Measurements from ENCODE around the gene ATF3. TPM values are rescaled to one million over a fixed set of nuclear protein-coding genes. Genes with fewer than 3 reads are reported as not detected.
A peak's percentile ranks its signal among the peaks of the same experiment; 100 is the strongest.

Gene ATF3
- total RNA-seq, 3 donors from 2014 or later, result 14.8 to 27.2 (median 16.8) TPM

DNA sequence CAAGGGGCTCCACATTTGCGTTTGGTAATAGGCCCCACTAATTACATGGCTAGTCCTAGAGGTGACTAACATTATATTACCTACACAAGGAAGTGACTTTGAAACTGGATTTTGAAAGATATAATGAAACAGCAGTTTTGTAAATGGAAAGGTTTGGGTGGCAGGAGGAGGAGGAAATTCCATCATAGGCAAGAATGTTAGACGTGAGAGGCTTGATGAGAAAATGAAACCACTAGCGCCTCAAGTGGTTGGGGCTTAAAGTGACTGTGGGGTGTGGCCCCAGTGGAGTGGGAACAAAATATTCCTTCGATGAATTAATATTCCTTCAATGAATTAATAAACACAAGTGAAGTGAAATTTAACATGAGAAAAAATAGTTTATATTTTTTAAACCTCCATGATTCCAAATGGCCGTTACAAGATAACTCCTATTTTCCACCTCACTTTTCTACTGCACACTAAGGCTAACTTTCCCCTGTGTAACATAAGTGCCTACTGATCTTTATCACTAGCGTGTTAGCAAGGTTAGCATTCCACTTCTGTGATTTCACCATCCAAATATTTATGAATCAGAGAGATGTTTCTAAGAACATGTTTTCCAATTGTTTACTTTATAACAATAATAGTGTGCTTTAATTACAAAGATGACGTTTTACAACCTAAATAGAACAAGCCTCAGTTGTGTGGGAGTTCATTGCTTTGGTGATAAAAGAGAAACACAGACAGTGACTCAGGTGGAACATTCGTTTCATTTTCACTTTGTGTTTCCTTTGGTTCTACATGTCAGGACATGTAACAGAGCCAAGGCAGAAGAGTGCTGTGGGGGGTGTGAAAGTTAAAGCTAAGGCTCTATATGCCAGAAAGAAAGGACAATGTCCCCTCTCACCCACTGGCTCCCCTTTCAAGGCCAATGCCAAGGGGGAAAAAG is 12.5 kb upstream of the ATF3 start:
- peaks cover 7% of the 10 kb centered on the region for H3K27me3 Mint-ChIP-seq (ENCODE audit: low read depth)
- no peaks in the 10 kb centered on the region for H3K36me3 Mint-ChIP-seq (ENCODE audit: insufficient read depth)
- no peaks in the 10 kb centered on the region for H3K9me3 Mint-ChIP-seq
- peaks cover 28% of the 10 kb centered on the region for H3K4me1 Mint-ChIP-seq (ENCODE audit: low read depth)
- peak; percentile 92 to 93 for ATAC-seq
- peak overlapping the region; percentile 37 for H3K4me3 Mint-ChIP-seq
- peak; percentile 35 for DNase-seq

DNA sequence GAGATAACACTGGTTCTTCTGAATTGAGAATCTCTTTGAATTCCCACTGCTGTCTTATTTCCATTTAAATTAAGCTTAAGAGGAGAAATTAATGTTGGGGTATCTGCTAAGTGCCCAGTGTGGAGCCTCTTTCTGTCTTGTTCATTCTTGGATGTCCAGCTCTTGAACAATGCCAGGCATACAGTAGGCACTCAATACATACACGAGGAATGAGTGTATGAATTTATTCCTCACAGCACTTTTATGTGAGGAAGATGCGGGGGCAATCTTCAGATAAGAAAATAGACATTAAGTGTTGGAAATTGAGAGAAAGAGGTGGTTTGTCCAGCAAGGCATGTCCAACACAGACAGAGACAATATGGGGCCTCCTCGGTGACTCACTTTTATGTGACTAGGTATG is 11.8 kb upstream of the ATF3 start:
- H3K4me3 Mint-ChIP-seq, result peak overlapping the region; percentile 37
- DNase-seq, result no peak
- ATAC-seq, result no peak
- no peaks in the 10 kb centered on the region for H3K36me3 Mint-ChIP-seq (ENCODE audit: insufficient read depth)
- H3K4me1 Mint-ChIP-seq (ENCODE audit: low read depth), result peaks cover 35% of the 10 kb centered on the region
- H3K27me3 Mint-ChIP-seq (ENCODE audit: low read depth), result peaks cover 7% of the 10 kb centered on the region
- H3K9me3 Mint-ChIP-seq, result no peaks in the 10 kb centered on the region

DNA sequence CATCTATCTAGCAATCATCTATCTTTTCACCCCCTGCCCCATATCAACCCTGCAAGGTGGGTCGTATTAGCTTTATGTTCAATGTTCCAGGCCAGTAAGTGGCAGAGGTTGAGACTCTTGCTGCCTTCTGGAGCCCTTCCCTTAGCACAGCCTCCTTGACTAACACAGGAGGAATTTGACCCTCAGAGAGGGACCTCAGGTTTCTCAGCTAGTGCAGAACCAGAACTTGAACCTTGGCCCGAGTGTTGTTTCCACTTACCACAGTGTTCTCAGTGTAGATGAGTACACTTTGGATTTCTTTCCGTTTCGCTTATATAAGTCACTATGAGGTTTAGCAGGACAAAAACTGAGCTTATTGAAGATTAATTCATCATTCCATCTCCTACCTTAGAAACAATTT is 11.1 kb upstream of the ATF3 start:
- ATAC-seq (no peak), DNase-seq (no peak)
- peaks cover 8% of the 10 kb centered on the region for H3K27me3 Mint-ChIP-seq (ENCODE audit: low read depth)
- H3K4me1 Mint-ChIP-seq (ENCODE audit: low read depth), result peaks cover 35% of the 10 kb centered on the region
- no peak overlapping the region for H3K4me3 Mint-ChIP-seq
- H3K36me3 Mint-ChIP-seq (ENCODE audit: insufficient read depth), result no peaks in the 10 kb centered on the region
- H3K9me3 Mint-ChIP-seq, result no peaks in the 10 kb centered on the region

DNA sequence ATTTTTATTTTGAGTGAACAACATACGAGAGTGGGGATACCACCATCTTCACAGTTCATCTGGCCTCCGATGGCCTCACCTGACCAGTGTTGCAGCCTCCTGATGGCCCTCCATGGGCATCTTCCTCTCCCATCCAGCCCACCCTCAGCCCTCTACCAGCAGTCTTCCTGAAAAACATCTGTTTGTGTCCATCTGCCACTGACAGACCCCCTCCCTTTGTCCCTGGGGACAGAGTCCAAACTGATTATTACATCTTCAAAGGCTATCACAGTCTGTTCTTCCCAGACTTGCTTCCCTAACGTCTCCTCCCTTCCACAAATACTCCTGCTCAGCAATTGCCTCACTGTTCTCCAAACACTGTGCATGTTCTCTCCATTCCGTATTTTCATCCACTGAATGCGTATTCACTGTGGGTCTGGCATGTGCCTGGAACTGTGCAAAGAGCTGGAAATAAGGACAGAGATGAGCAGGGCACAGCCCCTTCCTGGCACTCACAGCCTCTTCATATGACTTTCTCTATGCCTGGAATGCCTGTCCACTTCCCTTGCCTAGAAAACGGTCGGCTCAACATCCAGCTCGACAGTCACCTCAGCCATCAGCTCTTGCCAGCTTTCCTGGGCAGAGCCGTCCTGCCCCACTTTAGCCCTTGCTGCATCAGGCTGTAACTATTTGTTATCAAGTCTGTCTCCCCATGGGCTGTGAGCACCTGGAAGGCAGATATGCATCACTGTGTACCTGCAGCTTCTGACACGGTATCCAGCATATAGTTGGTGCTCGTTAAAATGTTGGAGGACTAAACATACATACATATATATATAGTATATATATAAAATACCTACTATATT is 8.3 kb upstream of the ATF3 start:
- no peaks in the 10 kb centered on the region for H3K36me3 Mint-ChIP-seq (ENCODE audit: insufficient read depth)
- no peak overlapping the region for H3K4me3 Mint-ChIP-seq
- no peak for ATAC-seq
- no peaks in the 10 kb centered on the region for H3K9me3 Mint-ChIP-seq
- DNase-seq, result no peak
- H3K27me3 Mint-ChIP-seq (ENCODE audit: low read depth), result peaks cover 32% of the 10 kb centered on the region
- H3K4me1 Mint-ChIP-seq (ENCODE audit: low read depth), result peaks cover 33% of the 10 kb centered on the region

DNA sequence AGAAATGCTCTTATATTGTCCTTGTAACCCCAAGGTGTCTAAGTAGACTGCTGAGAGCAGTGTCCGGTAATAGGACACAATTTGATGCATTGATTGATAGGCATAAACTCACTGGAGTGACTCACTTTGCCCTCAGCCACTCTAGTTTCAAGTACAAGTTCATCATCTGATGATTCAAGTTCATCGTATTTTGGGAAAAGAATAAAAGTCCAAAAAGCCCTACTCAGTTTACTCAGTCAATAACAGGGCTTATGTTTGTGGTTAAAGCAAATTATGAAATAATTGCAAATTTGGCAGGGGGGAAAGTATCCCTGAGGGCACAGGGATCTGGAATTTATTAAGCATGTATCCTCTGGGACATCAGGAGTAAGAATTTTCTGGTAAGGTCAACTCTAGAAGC is 7.6 kb upstream of the ATF3 start:
- Mint-ChIP-seq H3K4me3 (no peak overlapping the region), H3K9me3 (no peaks in the 10 kb centered on the region), H3K4me1 (ENCODE audit: low read depth) (peaks cover 29% of the 10 kb centered on the region), H3K27me3 (ENCODE audit: low read depth) (peaks cover 39% of the 10 kb centered on the region), H3K36me3 (ENCODE audit: insufficient read depth) (no peaks in the 10 kb centered on the region)
- no peak for DNase-seq
- peak; percentile 24 to 26 for ATAC-seq

DNA sequence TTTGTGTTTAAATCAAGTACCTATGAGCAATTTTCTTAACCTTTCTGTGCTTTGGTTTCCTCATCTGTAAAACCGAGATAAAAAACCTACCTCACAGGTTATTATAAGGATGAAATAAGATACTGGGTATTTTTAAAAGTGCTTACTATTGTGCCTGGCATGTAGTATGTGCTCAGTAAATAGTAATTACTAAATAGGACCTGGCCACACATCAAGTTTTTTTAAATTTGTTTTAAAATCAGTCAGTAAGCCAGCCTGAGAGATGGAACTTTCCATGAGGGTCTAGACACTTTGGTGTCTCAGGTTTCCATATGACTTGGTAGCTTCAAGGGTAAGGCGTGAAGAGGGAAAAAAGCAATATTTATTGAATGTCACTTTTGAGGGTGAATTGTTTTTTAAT is 7.0 kb upstream of the ATF3 start:
- no peaks in the 10 kb centered on the region for H3K36me3 Mint-ChIP-seq (ENCODE audit: insufficient read depth)
- no peaks in the 10 kb centered on the region for H3K9me3 Mint-ChIP-seq
- ATAC-seq, result peak; percentile 19 to 24

DNA sequence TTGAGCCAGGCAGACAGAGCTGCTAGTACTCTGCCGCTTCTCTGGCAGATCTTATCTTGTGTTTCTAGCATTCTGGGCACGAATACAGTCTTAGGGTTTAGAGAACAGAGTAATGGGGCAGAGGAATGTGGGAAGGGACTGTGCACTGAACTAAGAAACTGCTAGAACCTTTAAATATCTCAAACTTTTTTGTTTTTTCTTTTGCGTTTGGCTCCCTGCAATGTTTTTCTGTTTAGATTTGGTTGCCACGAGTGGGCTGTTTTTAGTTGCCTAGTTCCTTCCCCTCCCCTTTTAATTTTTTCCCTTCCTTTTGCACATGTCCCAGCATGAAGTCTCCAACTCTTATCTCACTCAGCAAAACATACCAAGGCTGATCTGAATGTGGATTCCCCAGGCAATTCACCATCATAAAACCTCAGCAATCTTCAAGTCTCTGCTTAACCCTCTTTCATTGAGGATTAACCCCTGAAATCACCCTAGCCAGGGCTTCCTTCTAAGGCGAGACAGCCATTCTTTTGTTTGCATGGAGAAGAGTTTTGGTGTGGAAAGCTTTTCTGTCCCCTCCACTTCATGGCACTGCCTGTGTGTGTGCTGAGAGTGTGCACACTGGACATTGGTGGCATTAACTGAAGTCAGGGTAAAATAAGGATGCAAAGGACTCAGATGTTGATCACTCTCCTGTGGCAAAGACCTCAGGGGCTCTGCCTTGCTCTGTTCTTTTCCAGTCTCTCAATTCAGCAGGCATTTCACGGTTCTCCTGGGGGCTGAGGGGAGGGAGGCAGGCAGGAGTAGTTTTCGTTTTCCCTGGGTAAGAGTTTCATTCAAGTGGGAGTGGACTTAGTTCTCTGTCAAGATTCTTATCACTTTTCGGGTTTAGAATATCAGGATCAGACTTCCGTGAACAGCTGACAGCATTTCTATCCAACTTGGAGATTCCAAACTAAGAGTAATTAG is 2.8 kb upstream of the ATF3 start:
- Mint-ChIP-seq H3K27me3 (ENCODE audit: low read depth) (peaks cover 58% of the 10 kb centered on the region), H3K9me3 (no peaks in the 10 kb centered on the region), H3K4me1 (ENCODE audit: low read depth) (peaks cover 40% of the 10 kb centered on the region), H3K4me3 (peak overlapping the region; percentile 92), H3K36me3 (ENCODE audit: insufficient read depth) (peaks cover 1% of the 10 kb centered on the region)
- ATAC-seq (no peak), DNase-seq (no peak)

More for the DNA sequence above, 7.0 kb upstream of the ATF3 start:
- H3K27me3 Mint-ChIP-seq (ENCODE audit: low read depth), result peaks cover 44% of the 10 kb centered on the region
- DNase-seq, result no peak
- peaks cover 29% of the 10 kb centered on the region for H3K4me1 Mint-ChIP-seq (ENCODE audit: low read depth)
- H3K4me3 Mint-ChIP-seq, result no peak overlapping the region

DNA sequence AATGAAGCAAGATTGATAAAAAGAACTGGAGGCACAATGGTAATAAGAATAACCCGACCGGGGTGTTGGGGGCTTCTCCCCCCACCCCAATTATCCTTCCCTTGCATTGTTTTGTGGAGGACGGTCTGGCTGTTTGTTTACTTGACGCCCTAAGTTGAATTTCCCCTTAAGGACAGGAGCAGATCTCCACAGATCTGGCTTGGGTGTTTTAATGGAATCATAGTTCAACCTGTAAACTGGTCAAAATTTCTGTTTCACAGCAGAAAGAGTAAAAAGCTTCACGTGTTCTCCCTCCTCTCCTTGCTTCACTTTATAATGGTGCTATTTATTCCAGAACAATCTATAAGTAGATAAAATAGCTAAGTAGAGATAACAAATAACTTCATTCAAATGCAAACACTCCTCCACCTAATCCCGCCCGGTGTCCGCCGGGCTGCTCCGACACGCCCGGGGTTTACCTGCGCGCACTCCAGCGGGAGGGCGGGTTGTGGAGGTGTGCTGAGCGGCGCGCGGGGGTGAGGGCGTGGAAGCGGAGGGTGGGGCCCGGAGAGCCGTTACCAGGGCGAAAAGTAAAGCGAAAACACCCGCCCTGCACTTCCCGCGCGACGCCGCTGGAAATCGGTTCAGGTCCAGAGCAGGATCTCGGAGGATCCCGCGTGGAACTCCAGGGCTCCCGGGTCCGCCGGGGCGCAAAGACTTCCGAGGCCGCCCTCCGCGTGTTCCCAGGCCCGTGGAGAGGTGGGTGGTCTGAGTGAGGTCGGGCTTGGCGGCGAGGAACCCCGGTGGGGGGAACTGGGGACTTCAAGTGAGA is 2.0 kb upstream of the ATF3 start:
- peak; percentile 49 for DNase-seq
- Mint-ChIP-seq H3K4me3 (peak overlapping the region; percentile 92), H3K4me1 (ENCODE audit: low read depth) (peaks cover 41% of the 10 kb centered on the region), H3K36me3 (ENCODE audit: insufficient read depth) (peaks cover 3% of the 10 kb centered on the region), H3K27me3 (ENCODE audit: low read depth) (peaks cover 58% of the 10 kb centered on the region), H3K9me3 (no peaks in the 10 kb centered on the region)
- no peak for ATAC-seq

DNA sequence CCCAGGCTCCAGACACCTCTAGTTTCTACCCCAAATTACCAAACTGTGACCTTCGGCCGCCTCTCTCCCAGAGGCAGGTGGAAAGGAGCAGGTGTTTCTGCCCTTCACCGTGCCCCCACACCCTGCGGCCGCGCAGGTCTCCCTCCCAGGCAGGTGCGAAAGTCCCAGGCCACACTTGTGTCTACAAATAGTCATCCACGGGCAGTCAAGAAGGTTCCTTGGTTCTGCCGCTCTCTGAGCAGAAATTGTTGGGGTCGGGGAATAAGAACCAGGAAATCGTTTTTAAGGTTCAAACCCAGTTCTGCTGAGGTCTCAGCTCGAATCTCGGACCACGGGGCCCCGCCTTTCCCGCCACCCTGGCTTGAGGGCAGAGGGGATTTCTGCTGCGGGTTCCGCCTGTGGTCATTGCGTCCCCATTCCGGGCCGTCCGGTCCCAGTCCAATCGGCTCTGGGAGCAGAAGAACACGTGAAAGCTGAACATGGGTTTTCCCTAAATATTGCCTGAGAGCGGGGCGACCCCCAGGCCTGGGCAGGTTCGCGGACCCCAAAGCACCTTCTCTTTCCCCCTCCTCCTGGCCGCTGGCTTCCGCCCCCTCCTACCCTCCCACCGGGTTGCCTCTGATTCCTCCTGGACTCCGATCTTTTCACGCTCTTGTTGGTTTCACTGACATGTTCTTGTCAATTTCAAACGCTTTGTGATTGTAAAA is 1.2 kb upstream of the ATF3 start:
- DNase-seq, result no peak
- Mint-ChIP-seq H3K4me3 (peak overlapping the region; percentile 92), H3K9me3 (no peaks in the 10 kb centered on the region), H3K4me1 (ENCODE audit: low read depth) (peaks cover 43% of the 10 kb centered on the region), H3K27me3 (ENCODE audit: low read depth) (peaks cover 57% of the 10 kb centered on the region), H3K36me3 (ENCODE audit: insufficient read depth) (peaks cover 3% of the 10 kb centered on the region)
- ATAC-seq, result no peak

DNA sequence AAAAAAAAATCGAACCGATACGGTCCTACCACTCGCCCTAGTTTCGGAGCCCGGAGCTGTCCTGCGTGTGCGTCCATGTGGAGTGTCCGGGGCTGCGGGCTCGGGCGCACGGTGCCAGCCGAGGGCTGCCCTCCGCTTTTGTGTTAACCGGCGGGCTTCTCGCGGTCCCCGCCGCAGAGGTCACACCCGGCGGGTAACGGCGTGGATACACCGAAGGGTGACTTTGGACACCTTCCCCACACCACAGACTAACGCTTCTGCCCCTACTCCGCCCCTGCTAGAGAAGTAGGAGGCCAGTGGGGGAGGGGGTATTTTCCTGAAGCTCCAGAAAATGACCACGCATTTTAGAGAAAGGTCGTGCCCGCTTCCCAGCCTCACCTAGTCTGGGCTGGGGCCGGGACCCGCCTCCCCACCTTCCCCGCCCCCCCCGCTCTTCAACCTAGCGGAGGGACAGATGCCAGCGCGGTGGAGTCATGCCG is 609 bp upstream of the ATF3 start:
- Mint-ChIP-seq H3K27me3 (ENCODE audit: low read depth) (peaks cover 53% of the 10 kb centered on the region), H3K4me3 (peak overlapping the region; percentile 92), H3K36me3 (ENCODE audit: insufficient read depth) (peaks cover 3% of the 10 kb centered on the region), H3K4me1 (ENCODE audit: low read depth) (peaks cover 43% of the 10 kb centered on the region), H3K9me3 (no peaks in the 10 kb centered on the region)
- peak; percentile 0 to 1 for ATAC-seq
- no peak for DNase-seq

DNA sequence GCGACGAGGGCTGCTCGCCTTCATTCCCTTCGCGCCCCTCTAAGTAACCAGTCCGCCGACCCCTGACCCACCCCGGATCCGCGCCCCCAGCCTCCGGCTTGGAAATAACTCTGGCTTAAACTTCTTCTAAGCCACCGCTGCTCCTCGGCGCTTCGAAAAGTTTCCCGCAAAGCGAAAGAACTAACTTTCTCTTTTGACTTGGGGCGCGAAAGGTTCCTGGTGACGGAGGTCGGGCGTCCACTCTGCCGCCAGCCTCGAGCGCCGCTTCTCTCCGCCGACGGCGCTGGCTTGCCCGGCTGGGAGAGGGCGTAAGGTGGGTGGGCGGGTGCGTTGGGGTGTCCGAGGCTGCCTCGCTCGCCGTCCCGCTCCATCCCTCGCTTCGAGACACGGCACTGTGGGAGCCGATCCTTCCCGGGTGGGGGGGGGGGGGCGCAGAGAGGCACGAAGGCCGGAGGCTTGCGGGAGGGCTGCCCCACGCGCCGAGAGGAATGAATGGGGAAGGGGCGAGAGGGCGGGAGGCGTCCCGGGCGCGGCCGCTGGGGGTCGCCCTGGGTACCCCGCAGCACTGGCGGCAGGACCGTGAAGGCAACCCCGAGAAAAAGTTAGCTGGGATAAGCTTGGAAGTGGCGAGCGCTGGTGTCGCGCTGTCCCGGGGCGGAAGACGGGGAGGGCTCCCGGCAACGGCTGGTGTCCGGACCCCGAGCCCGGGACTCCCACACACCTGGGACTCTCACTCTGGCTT is 569 bp downstream of the ATF3 start:
- ATAC-seq (peak; percentile 36 to 41), DNase-seq (peak; percentile 40)
- peaks cover 3% of the 10 kb centered on the region for H3K36me3 Mint-ChIP-seq (ENCODE audit: insufficient read depth)
- no peaks in the 10 kb centered on the region for H3K9me3 Mint-ChIP-seq
- H3K4me1 Mint-ChIP-seq (ENCODE audit: low read depth), result peaks cover 44% of the 10 kb centered on the region
- peaks cover 44% of the 10 kb centered on the region for H3K27me3 Mint-ChIP-seq (ENCODE audit: low read depth)
- H3K4me3 Mint-ChIP-seq, result peak overlapping the region; percentile 92
